ENCODE results near the gene SBSN.

- TF ChIP-seq ARNT (IDR thresholded peaks at IDR 0.05): no peak
- TF ChIP-seq BHLHE40 (IDR thresholded peaks at IDR 0.05; ENCODE audit: borderline replicate concordance): no peak
- TF ChIP-seq FOXM1 (IDR thresholded peaks at IDR 0.05; ENCODE audit: borderline replicate concordance): no peak
Measured at GRCh38 chr19:35531291-35531690, 3.2 kb upstream of the SBSN start.

Measured in HEK293T (cell line).